BLaER1 (cell line): ENCODE results near the gene GAST.
A peak's percentile ranks its signal among the peaks of the same experiment; 100 is the strongest.
"Not testable (repeated sequence)": the region's sequence is repeated elsewhere in the genome, so short reads cannot be mapped to it uniquely, and the experiment has no call there.

ENCODE experiments used
- H3K27ac ChIP-seq: shearing (Covaris generic); formaldehyde crosslinking; 2 replicates; pipeline ENCODE4 v1.8.1; 2022
- H3K27me3 ChIP-seq: shearing (Covaris generic); formaldehyde crosslinking; 2 replicates; pipeline ENCODE4 v1.8.1; 2022
- H3K36me3 ChIP-seq: shearing (Covaris generic); formaldehyde crosslinking; 2 replicates; pipeline ENCODE4 v1.8.1; 2022
- H3K4me1 ChIP-seq: shearing (Covaris generic); formaldehyde crosslinking; 2 replicates; pipeline ENCODE4 v1.8.1; 2022
- H3K4me2 ChIP-seq: shearing (Covaris generic); formaldehyde crosslinking; 2 replicates; pipeline ENCODE4 v1.8.1; 2022
- H3K4me3 ChIP-seq: shearing (Covaris generic); formaldehyde crosslinking; 2 replicates; pipeline ENCODE4 v1.8.1; 2022
- H3K9ac ChIP-seq: shearing (Covaris generic); formaldehyde crosslinking; 2 replicates; pipeline ENCODE4 v1.8.1; 2022
- H3K9me3 ChIP-seq: shearing (Covaris generic); formaldehyde crosslinking; 2 replicates; pipeline ENCODE4 v1.8.1; 2022
- H4K20me1 ChIP-seq: shearing (Covaris generic); formaldehyde crosslinking; 2 replicates; pipeline ENCODE4 v1.8.1; 2022
- Cebpa-rat ChIP-seq: shearing (Covaris generic); IDR thresholded peaks from 2 replicates; pipeline ENCODE4 v1.8.1; 2022

The GAST gene

GRCh38 chr17:41691031-41691777 lies 20.9 kb upstream of the GAST start:
- Histone ChIP-seq H3K9me3 (peaks cover 3% of the 10 kb centered on the region), H3K27me3 (no peaks in the 10 kb centered on the region), H4K20me1 (peaks cover 52% of the 10 kb centered on the region), H3K4me3 (peak overlapping the region; percentile 96), H3K4me1 (peaks cover 32% of the 10 kb centered on the region), H3K9ac (peak overlapping the region; percentile 100; the same call in 1 of the 2 replicates), H3K27ac (no peak overlapping the region), H3K36me3 (peaks cover 62% of the 10 kb centered on the region), H3K4me2 (peak overlapping the region; percentile 94)
- no peak for TF ChIP-seq Cebpa-rat

- Histone ChIP-seq H3K4me1 (peaks cover 39% of the 10 kb centered on the region), H3K4me2 (no peak overlapping the region), H3K36me3 (peaks cover 62% of the 10 kb centered on the region), H3K27ac (no peak overlapping the region), H3K4me3 (no peak overlapping the region), H4K20me1 (peaks cover 52% of the 10 kb centered on the region), H3K27me3 (no peaks in the 10 kb centered on the region), H3K9ac (no peak overlapping the region), H3K9me3 (no peaks in the 10 kb centered on the region)
- TF ChIP-seq Cebpa-rat = no peak
Measured at GRCh38 chr17:41692722-41693521, 19.2 kb upstream of the GAST start.

- Histone ChIP-seq H3K27me3 (no peaks in the 10 kb centered on the region), H3K4me1 (peaks cover 34% of the 10 kb centered on the region), H3K9ac (no peak overlapping the region), H3K4me2 (no peak overlapping the region), H3K36me3 (peaks cover 53% of the 10 kb centered on the region), H4K20me1 (peaks cover 38% of the 10 kb centered on the region), H3K27ac (no peak overlapping the region), H3K4me3 (no peak overlapping the region), H3K9me3 (no peaks in the 10 kb centered on the region)
- no peak for TF ChIP-seq Cebpa-rat
Measured at GRCh38 chr17:41695134-41695661, 16.9 kb upstream of the GAST start.

GRCh38 chr17:41695954-41696757 lies 16.0 kb upstream of the GAST start:
- peaks cover 29% of the 10 kb centered on the region for H4K20me1 ChIP-seq
- H3K4me3 ChIP-seq = no peak overlapping the region
- no peaks in the 10 kb centered on the region for H3K9me3 ChIP-seq
- H3K27ac ChIP-seq = no peak overlapping the region
- H3K27me3 ChIP-seq = no peaks in the 10 kb centered on the region
- no peak for TF ChIP-seq Cebpa-rat
- H3K9ac ChIP-seq = no peak overlapping the region
- peaks cover 44% of the 10 kb centered on the region for H3K36me3 ChIP-seq
- peaks cover 24% of the 10 kb centered on the region for H3K4me1 ChIP-seq
- no peak overlapping the region for H3K4me2 ChIP-seq

GRCh38 chr17:41697122-41697962 lies 14.8 kb upstream of the GAST start:
- no peaks in the 10 kb centered on the region for H3K9me3 ChIP-seq
- H3K27ac ChIP-seq = no peak overlapping the region
- no peak for TF ChIP-seq Cebpa-rat
- peaks cover 32% of the 10 kb centered on the region for H3K36me3 ChIP-seq
- H3K4me3 ChIP-seq = no peak overlapping the region
- peaks cover 16% of the 10 kb centered on the region for H3K4me1 ChIP-seq
- H3K27me3 ChIP-seq = no peaks in the 10 kb centered on the region
- peak overlapping the region; percentile 35; the same call in 1 of the 2 replicates for H3K4me2 ChIP-seq
- peaks cover 17% of the 10 kb centered on the region for H4K20me1 ChIP-seq
- no peak overlapping the region for H3K9ac ChIP-seq

GRCh38 chr17:41700843-41701242 lies 11.3 kb upstream of the GAST start:
- not testable (repeated sequence) for H3K27ac ChIP-seq, H3K4me3 ChIP-seq, H3K9ac ChIP-seq, H4K20me1 ChIP-seq, H3K9me3 ChIP-seq, H3K36me3 ChIP-seq, H3K4me2 ChIP-seq, H3K27me3 ChIP-seq
- H3K4me1 ChIP-seq = peaks cover 23% of the 10 kb centered on the region

GRCh38 chr17:41702712-41703111 lies 9.4 kb upstream of the GAST start:
- no peak overlapping the region for H3K4me2 ChIP-seq
- no peak overlapping the region for H3K27ac ChIP-seq
- no peak overlapping the region for H3K9ac ChIP-seq
- no peaks in the 10 kb centered on the region for H3K36me3 ChIP-seq
- no peaks in the 10 kb centered on the region for H3K9me3 ChIP-seq
- H3K4me1 ChIP-seq = peaks cover 7% of the 10 kb centered on the region; the same call in 1 of the 2 replicates
- H4K20me1 ChIP-seq = no peaks in the 10 kb centered on the region
- no peaks in the 10 kb centered on the region for H3K27me3 ChIP-seq
- TF ChIP-seq Cebpa-rat = no peak
- H3K4me3 ChIP-seq = no peak overlapping the region

- Histone ChIP-seq H3K9me3 (no peaks in the 10 kb centered on the region), H3K4me1 (peaks cover 13% of the 10 kb centered on the region), H3K4me3 (no peak overlapping the region), H3K4me2 (no peak overlapping the region), H4K20me1 (no peaks in the 10 kb centered on the region), H3K27ac (no peak overlapping the region), H3K36me3 (no peaks in the 10 kb centered on the region), H3K9ac (no peak overlapping the region), H3K27me3 (no peaks in the 10 kb centered on the region)
- TF ChIP-seq Cebpa-rat = no peak
Measured at GRCh38 chr17:41705271-41705991, 6.7 kb upstream of the GAST start.
